OCI-LY1 (cell line): Measurements from ENCODE around the gene OR4D11.

Source experiments
- H2AFZ ChIP-seq: fragments of 200-600 bp; sonication (generic), shearing (Covaris generic); 2 replicates; pipeline ENCODE4 v1.6.0; 2014; ENCODE audit warnings: antibody characterized with exemption, mild to moderate bottlenecking, low read length
- H3F3A ChIP-seq: fragments of 200-600 bp; sonication (generic), shearing (Covaris generic); 2 replicates; pipeline ENCODE4 v1.6.0; 2014; ENCODE audit warnings: mild to moderate bottlenecking, antibody characterized with exemption, low read length, moderate library complexity; ENCODE audit not compliant: insufficient read depth
- H3K27ac ChIP-seq: fragments of 200-600 bp; sonication (generic); 2 replicates; pipeline ENCODE4 v1.5.1; 2014; ENCODE audit warnings: low read length, mixed run types, mild to moderate bottlenecking, low read depth; ENCODE audit not compliant: poor library complexity, severe bottlenecking
- H3K27me3 ChIP-seq: fragments of 200-600 bp; sonication (generic); 2 replicates; pipeline ENCODE4 v1.6.0; 2014; ENCODE audit warnings: antibody characterized with exemption, mild to moderate bottlenecking, low read length, moderate library complexity; ENCODE audit not compliant: insufficient read depth
- H3K36me3 ChIP-seq: fragments of 200-600 bp; sonication (generic); 2 replicates; pipeline ENCODE4 v1.6.1; 2014; ENCODE audit warnings: mild to moderate bottlenecking, antibody characterized with exemption, low read length, moderate library complexity, mixed read lengths; ENCODE audit not compliant: insufficient read depth
- H3K4me1 ChIP-seq: fragments of 200-600 bp; sonication (generic); 2 replicates; pipeline ENCODE4 v1.5.1; 2014; ENCODE audit warnings: mild to moderate bottlenecking, low read length, moderate library complexity; ENCODE audit not compliant: insufficient read depth, severe bottlenecking
- H3K4me2 ChIP-seq: fragments of 200-600 bp; sonication (generic), shearing (Covaris generic); 2 replicates; pipeline ENCODE4 v1.6.1; 2014; ENCODE audit warnings: low read length
- H3K4me3 ChIP-seq: fragments of 200-600 bp; sonication (generic); 2 replicates; pipeline ENCODE4 v1.5.1; 2014; ENCODE audit warnings: low read length, low read depth, mild to moderate bottlenecking, mixed read lengths; ENCODE audit not compliant: poor library complexity, severe bottlenecking
- H3K79me2 ChIP-seq: fragments of 200-600 bp; shearing (Covaris generic); 2 replicates; pipeline ENCODE4 v1.6.1; 2016; ENCODE audit warnings: mixed run types, low read length, mixed read lengths; ENCODE audit not compliant: insufficient read depth
- H3K9ac ChIP-seq: fragments of 200-600 bp; sonication (generic), shearing (Covaris generic); 2 replicates; pipeline ENCODE4 v1.6.1; 2014; ENCODE audit warnings: mild to moderate bottlenecking, low read length, mixed read lengths
- H3K9me2 ChIP-seq: fragments of 200-600 bp; sonication (generic), shearing (Covaris generic); 2 replicates; pipeline ENCODE4 v1.6.1; 2014; ENCODE audit warnings: low read depth, mild to moderate bottlenecking, low read length, mixed read lengths
- H3K9me3 ChIP-seq: fragments of 200-600 bp; shearing (Covaris generic); 2 replicates; pipeline ENCODE4 v1.6.1; 2014; ENCODE audit warnings: low read length, mixed read lengths
- H4K20me1 ChIP-seq: fragments of 200-600 bp; sonication (generic), shearing (Covaris generic); 2 replicates; pipeline ENCODE4 v1.6.0; 2016; ENCODE audit warnings: mild to moderate bottlenecking, low read length; ENCODE audit not compliant: insufficient read depth
- EZH2 ChIP-seq: fragments of 200-600 bp; sonication (generic), shearing (Covaris generic); IDR thresholded peaks from 2 replicates; pipeline ENCODE4 v1.8.0; 2017; ENCODE audit warnings: borderline replicate concordance, mixed run types, mild to moderate bottlenecking, antibody characterized with exemption, low read length, moderate library complexity, mixed read lengths
- TF ChIP-seq, protein P1 (sequence below): fragments of 200-600 bp; sonication (generic), shearing (Covaris generic); IDR thresholded peaks from 2 replicates; pipeline ENCODE4 v1.5.1; 2017; ENCODE audit warnings: mild to moderate bottlenecking, antibody characterized with exemption, low read length, moderate library complexity, mixed read lengths

OR4D11 gene

DNA sequence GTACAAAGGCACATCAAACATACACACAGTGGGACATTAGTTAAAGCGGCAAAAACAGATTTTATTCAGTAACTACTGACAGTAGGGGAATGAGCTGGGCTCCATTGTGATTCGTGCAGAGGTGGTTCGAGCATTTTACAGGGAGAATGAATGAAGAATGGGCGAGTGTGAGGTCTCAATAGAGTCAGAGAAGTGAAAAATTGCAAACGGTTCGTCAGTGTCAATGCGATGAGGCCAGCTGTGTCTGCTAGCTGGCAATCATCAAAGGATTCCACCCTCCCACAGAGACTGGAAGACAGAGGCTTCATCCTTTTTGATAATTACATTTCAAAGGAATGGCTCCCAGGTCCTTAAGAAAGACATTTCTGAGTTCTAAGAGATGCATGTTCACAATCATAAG is 25.3 kb downstream of the OR4D11 start:
- TF ChIP-seq, protein P1, sequence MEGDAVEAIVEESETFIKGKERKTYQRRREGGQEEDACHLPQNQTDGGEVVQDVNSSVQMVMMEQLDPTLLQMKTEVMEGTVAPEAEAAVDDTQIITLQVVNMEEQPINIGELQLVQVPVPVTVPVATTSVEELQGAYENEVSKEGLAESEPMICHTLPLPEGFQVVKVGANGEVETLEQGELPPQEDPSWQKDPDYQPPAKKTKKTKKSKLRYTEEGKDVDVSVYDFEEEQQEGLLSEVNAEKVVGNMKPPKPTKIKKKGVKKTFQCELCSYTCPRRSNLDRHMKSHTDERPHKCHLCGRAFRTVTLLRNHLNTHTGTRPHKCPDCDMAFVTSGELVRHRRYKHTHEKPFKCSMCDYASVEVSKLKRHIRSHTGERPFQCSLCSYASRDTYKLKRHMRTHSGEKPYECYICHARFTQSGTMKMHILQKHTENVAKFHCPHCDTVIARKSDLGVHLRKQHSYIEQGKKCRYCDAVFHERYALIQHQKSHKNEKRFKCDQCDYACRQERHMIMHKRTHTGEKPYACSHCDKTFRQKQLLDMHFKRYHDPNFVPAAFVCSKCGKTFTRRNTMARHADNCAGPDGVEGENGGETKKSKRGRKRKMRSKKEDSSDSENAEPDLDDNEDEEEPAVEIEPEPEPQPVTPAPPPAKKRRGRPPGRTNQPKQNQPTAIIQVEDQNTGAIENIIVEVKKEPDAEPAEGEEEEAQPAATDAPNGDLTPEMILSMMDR, result no peak
- no peak for TF ChIP-seq EZH2
- no peaks in the 10 kb centered on the region for H3K27me3 ChIP-seq
- H3K79me2 ChIP-seq, result no peaks in the 10 kb centered on the region
- no peak overlapping the region for H2AFZ ChIP-seq
- H3K4me3 ChIP-seq, result no peak overlapping the region
- H3K9me3 ChIP-seq, result no peaks in the 10 kb centered on the region
- H3F3A ChIP-seq, result no peaks in the 10 kb centered on the region
- H3K27ac ChIP-seq, result no peak overlapping the region
- H3K36me3 ChIP-seq, result no peaks in the 10 kb centered on the region
- H3K9me2 ChIP-seq, result no peaks in the 10 kb centered on the region
- no peak overlapping the region for H3K9ac ChIP-seq
- H4K20me1 ChIP-seq, result no peaks in the 10 kb centered on the region
- H3K4me1 ChIP-seq, result no peaks in the 10 kb centered on the region
- H3K4me2 ChIP-seq, result no peak overlapping the region

DNA sequence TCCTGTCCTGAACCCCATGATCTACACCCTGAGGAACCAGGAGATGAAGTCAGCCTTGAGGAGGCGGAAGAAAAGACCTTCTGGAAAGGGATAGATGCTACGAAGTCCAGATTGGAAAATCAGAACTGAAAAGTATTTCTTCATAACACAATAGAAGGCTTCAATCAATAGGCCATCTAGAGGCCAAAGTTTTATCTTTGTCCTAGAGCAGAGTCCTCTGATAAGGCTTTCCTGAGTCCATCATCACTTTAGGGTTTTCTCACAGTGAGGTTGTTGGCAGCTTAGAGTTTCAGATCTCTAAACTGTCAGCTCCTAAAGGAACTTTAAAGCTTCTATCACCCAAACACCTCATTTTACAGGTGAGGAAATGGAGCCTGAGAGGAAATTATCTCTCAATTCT is 29.2 kb downstream of the OR4D11 start:
- TF ChIP-seq, protein P1, result no peak
- TF ChIP-seq EZH2, result no peak
- Histone ChIP-seq H2AFZ (no peak overlapping the region), H3K36me3 (no peaks in the 10 kb centered on the region), H3K9ac (no peak overlapping the region), H4K20me1 (no peaks in the 10 kb centered on the region), H3K4me3 (no peak overlapping the region), H3K27ac (no peak overlapping the region), H3K4me1 (peaks cover 8% of the 10 kb centered on the region), H3K4me2 (no peak overlapping the region), H3K79me2 (no peaks in the 10 kb centered on the region), H3F3A (no peaks in the 10 kb centered on the region), H3K9me2 (no peaks in the 10 kb centered on the region), H3K27me3 (no peaks in the 10 kb centered on the region), H3K9me3 (no peaks in the 10 kb centered on the region)

DNA sequence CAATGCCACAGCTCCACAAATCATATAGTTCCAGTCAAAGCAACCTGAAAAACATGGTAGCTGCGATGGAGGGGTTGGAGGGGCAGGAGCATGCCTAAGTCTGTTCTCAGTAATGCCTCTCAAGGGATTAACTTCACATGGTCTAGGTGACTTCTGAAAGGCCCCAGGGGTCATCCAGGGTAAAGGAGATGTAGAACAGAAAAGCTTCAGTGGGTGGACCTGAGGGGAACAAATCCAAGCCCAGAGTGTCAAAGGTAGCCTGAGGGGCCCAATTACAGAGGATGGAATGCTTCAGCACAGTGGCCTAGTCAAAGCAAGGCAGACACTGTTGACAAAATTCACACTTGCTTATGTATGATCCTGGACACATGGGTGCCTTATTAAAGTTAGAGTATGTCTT is 31.3 kb downstream of the OR4D11 start:
- no peak overlapping the region for H3K4me3 ChIP-seq
- H3K36me3 ChIP-seq, result no peaks in the 10 kb centered on the region
- no peak overlapping the region for H3K9ac ChIP-seq
- H3F3A ChIP-seq, result no peaks in the 10 kb centered on the region
- no peaks in the 10 kb centered on the region for H3K9me3 ChIP-seq
- H3K27ac ChIP-seq, result no peak overlapping the region
- no peaks in the 10 kb centered on the region for H3K79me2 ChIP-seq
- no peaks in the 10 kb centered on the region for H3K9me2 ChIP-seq
- H3K4me2 ChIP-seq, result no peak overlapping the region
- peaks cover 12% of the 10 kb centered on the region for H3K4me1 ChIP-seq
- no peak overlapping the region for H2AFZ ChIP-seq
- H4K20me1 ChIP-seq, result no peaks in the 10 kb centered on the region
- H3K27me3 ChIP-seq, result no peaks in the 10 kb centered on the region
- no peak for TF ChIP-seq EZH2
- TF ChIP-seq, protein P1, result no peak
